22Rv1 (cell line): ENCODE measurements around the gene WNT4.

Source experiments
- ZFX ChIP-seq: fragments of 450-650 bp; IDR thresholded peaks from 2 replicates; pipeline ENCODE4 v1.6.1; 2017; ENCODE audit warnings: antibody characterized with exemption, borderline replicate concordance
- TF ChIP-seq, protein P1 (sequence below): fragments of 450-650 bp; IDR thresholded peaks from 2 replicates; pipeline ENCODE4 v1.5.1; 2017; ENCODE audit warnings: mild to moderate bottlenecking

- TF ChIP-seq, protein P1, sequence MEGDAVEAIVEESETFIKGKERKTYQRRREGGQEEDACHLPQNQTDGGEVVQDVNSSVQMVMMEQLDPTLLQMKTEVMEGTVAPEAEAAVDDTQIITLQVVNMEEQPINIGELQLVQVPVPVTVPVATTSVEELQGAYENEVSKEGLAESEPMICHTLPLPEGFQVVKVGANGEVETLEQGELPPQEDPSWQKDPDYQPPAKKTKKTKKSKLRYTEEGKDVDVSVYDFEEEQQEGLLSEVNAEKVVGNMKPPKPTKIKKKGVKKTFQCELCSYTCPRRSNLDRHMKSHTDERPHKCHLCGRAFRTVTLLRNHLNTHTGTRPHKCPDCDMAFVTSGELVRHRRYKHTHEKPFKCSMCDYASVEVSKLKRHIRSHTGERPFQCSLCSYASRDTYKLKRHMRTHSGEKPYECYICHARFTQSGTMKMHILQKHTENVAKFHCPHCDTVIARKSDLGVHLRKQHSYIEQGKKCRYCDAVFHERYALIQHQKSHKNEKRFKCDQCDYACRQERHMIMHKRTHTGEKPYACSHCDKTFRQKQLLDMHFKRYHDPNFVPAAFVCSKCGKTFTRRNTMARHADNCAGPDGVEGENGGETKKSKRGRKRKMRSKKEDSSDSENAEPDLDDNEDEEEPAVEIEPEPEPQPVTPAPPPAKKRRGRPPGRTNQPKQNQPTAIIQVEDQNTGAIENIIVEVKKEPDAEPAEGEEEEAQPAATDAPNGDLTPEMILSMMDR, result no peak
- TF ChIP-seq ZFX, result no peak
Measured at GRCh38 chr1:22154626-22155025, 11.7 kb upstream of the WNT4 start.
